ENCODE data around the gene MRPS7. TPM values are rescaled to one million over a fixed set of nuclear protein-coding genes. Genes with fewer than 3 reads are reported as not detected.
"Not testable (repeated sequence)": the region's sequence is repeated elsewhere in the genome, so short reads cannot be mapped to it uniquely, and the experiment has no call there.

The MRPS7 gene
- total RNA-seq, 2 donors from 2014 or later: 40.8 to 45.3 TPM

GRCh38 chr17:75277664-75278071, 16.0 kb downstream of the MRPS7 start:
- H3K27me3 ChIP-seq (replicated peaks; ENCODE audit: insufficient read depth): no peaks in the 10 kb centered on the region
- no peaks in the 10 kb centered on the region for H3K4me1 ChIP-seq (replicated peaks)
- no peak for DNase-seq (ENCODE audit: low spot score)
- H3K36me3 ChIP-seq: no peaks in the 10 kb centered on the region
- 87% methylated on average over 6 of the region's 6 CpGs for WGBS
- H3K4me3 ChIP-seq: no peak overlapping the region
- H3K9me3 ChIP-seq: no peaks in the 10 kb centered on the region
- intact Hi-C loops (cut with DNase I): no loop called here
- TF ChIP-seq CTCF (IDR thresholded peaks at IDR 0.05) (no peak), POLR2A (IDR thresholded peaks at IDR 0.05) (no peak), POLR2AphosphoS5 (IDR thresholded peaks at IDR 0.05) (no peak)
- H3K27ac ChIP-seq: no peak overlapping the region

- H3K27ac ChIP-seq; H3K9me3 ChIP-seq; intact Hi-C loops (cut with DNase I); H3K36me3 ChIP-seq; H3K4me1 ChIP-seq (replicated peaks); H3K4me3 ChIP-seq; H3K27me3 ChIP-seq (replicated peaks; ENCODE audit: insufficient read depth); DNase-seq (ENCODE audit: low spot score): not testable (repeated sequence)
- WGBS: 96% methylated on average over 4 of the region's 4 CpGs
Measured at GRCh38 chr17:75280189-75280588, 18.5 kb downstream of the MRPS7 start.

GRCh38 chr17:75285123-75285522, 23.4 kb downstream of the MRPS7 start:
- no peaks in the 10 kb centered on the region for H3K4me1 ChIP-seq (replicated peaks)
- H3K27ac ChIP-seq: no peak overlapping the region
- TF ChIP-seq POLR2A (IDR thresholded peaks at IDR 0.05): no peak
- TF ChIP-seq CTCF (IDR thresholded peaks at IDR 0.05): no peak
- TF ChIP-seq POLR2AphosphoS5 (IDR thresholded peaks at IDR 0.05): no peak
- no peaks in the 10 kb centered on the region for H3K36me3 ChIP-seq
- H3K27me3 ChIP-seq (replicated peaks; ENCODE audit: insufficient read depth): no peaks in the 10 kb centered on the region
- intact Hi-C loops (cut with DNase I): no loop called here
- no peak overlapping the region for H3K4me3 ChIP-seq
- no peak for DNase-seq (ENCODE audit: low spot score)
- no peaks in the 10 kb centered on the region for H3K9me3 ChIP-seq
- 96% methylated on average over 6 of the region's 6 CpGs for WGBS

GRCh38 chr17:75287221-75287620, 25.5 kb downstream of the MRPS7 start:
- Histone ChIP-seq H3K4me1 (replicated peaks) (no peaks in the 10 kb centered on the region), H3K9me3 (no peaks in the 10 kb centered on the region), H3K27ac (no peak overlapping the region), H3K36me3 (no peaks in the 10 kb centered on the region), H3K27me3 (replicated peaks; ENCODE audit: insufficient read depth) (no peaks in the 10 kb centered on the region), H3K4me3 (no peak overlapping the region)
- no peak for DNase-seq (ENCODE audit: low spot score)
- intact Hi-C loops (cut with DNase I): no loop called here
- WGBS: 51% methylated on average over 9 of the region's 9 CpGs
- TF ChIP-seq POLR2A (IDR thresholded peaks at IDR 0.05): no peak
- TF ChIP-seq CTCF (IDR thresholded peaks at IDR 0.05): no peak
- no peak for TF ChIP-seq POLR2AphosphoS5 (IDR thresholded peaks at IDR 0.05)

GRCh38 chr17:75288359-75288758, 26.7 kb downstream of the MRPS7 start:
- no peaks in the 10 kb centered on the region for H3K9me3 ChIP-seq
- DNase-seq (ENCODE audit: low spot score): no peak
- intact Hi-C loops (cut with DNase I): no loop called here
- H3K27me3 ChIP-seq (replicated peaks; ENCODE audit: insufficient read depth): no peaks in the 10 kb centered on the region
- WGBS: 30% methylated on average over 2 of the region's 2 CpGs
- H3K27ac ChIP-seq: peak overlapping the region in 1 of 2 donors; percentile 84
- H3K4me3 ChIP-seq: peak overlapping the region; percentile 66 to 69
- H3K36me3 ChIP-seq: no peaks in the 10 kb centered on the region
- H3K4me1 ChIP-seq (replicated peaks): no peaks in the 10 kb centered on the region
- TF ChIP-seq CTCF (IDR thresholded peaks at IDR 0.05): no peak
- no peak for TF ChIP-seq POLR2AphosphoS5 (IDR thresholded peaks at IDR 0.05)

All from prostate gland (tissue), 2 donors.